GM19043 (cell line): ENCODE measurements around the gene HSD17B1.

Source experiments
- ATAC-seq: cut with Tn5 transposase; IDR thresholded peaks from one replicate; pipeline ENCODE4 v1.9.1; 2021; ENCODE audit warnings: low read depth; ENCODE audit not compliant: unreplicated experiment

Gene HSD17B1

DNA sequence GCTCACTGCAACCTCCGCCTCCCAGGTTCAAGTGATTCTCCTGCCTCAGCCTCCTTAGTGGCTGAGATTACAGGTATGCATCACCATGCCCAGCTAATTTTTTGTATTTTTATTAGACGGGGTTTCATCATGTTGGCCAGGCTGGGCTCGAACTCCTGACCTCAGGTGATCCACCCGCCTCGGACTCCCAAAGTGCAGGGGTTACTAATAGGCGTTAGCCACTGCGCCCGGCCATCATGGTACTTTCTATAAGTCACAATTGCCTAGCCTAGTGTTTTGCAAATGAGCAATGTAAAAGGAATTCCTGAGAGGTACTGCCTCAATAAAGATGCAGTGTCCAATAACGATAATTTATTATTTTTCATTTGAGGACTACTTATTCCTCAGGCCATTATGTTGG, 38.7 kb downstream of the HSD17B1 start:
- ATAC-seq, result no peak

DNA sequence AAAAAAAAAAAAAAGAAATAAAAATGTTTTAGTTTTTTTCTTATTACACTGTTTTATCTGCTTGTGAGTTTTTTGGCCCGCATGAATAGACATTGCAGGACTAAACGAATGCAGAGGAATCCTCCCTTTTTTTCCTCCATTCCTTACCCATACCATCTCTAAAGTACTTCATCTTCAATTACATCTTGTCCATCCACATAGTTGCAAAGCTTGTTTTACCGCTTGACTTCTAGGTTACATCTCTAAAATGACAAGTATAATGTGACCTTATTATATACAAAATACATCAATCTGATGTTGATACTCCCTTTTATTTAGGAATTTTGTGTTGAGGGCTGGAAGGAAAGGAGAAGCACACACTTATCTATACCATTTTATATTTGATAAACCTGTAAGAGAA, 43.7 kb downstream of the HSD17B1 start:
- ATAC-seq, result no peak

DNA sequence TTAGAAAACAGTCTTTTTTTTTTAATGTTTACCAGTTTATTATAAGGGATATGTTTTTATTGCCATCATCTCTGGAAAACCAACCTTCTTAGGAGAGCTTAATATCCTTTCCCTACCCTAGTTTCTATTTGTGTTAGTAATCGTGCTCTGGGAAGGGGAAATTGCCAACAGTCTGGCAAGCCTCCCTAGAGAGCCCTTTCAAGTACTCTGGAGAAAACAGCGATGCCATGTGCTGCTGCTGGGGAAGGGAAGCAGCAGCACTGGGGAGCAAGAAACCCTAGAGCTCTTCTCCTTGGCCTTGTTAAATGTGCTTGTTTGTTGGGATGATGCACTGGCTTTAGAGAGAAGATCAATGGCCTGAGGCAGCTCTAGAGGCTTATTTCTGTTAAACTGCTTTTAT, 46.2 kb downstream of the HSD17B1 start:
- no peak for ATAC-seq

DNA sequence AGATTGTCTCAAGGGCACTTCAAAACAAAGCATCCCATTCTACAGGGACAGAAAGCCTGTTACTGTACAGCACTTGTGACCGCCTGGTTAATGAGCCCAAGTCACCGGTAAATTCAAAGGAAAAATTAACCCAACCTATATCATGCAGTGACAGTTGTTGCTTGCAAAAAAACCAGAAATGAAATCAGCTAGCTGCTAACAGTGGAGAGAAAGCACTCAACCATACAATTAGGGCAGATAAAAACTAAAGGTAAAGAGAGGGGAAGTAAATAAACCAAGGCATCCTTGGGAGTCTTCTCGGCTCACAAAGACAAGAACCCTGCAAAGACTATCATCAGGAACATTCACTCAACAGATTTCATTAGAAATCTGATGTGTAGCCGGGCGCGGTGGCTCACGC, 50.6 kb downstream of the HSD17B1 start:
- ATAC-seq, result no peak
